NCI-H2029 (cell line): ENCODE results near the gene NRTN.
"Not testable (repeated sequence)": the region's sequence is repeated elsewhere in the genome, so short reads cannot be mapped to it uniquely, and the experiment has no call there.

ENCODE experiments used
- DNase-seq: peaks from one replicate; lab custom pipeline; 2025; lab: John Stamatoyannopoulos, UW

The NRTN gene

DNA sequence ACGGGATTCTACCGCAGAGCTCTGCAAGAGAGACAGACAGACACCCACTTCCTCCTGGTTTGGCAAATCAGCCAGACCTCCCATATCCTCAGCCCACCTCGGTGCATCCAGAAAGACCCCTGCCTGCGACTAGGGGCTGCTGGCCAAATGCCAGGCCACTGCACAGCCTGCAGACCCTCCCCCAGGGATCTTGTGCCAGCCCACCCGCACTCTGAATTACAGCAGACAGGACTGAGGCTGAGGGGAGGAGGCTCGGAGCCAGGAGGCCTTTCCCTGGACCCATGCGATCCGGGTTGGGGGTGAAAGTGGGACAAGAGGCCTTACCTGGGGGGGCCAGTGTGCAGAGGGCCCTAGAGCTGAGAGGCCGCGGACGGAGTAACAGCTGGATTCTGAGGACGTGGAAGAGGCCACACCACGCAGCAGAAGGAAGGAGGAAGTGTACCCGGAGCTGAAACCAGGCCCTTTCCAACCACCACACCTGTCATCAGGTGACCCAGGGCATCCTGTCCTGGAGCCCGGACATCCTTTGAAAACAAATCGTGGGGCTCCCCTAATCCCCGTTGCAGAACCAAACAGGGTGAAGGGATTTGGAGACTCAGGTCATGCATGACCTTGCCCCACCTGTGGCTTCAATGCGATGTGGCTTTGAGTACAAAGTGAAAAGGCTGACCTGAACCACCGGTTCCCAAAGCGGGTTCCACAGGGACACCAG, 33.6 kb downstream of the NRTN start:
- no peak for DNase-seq

GRCh38 chr19:5839065-5840017, 34.5 kb downstream of the NRTN start, which contains the start of gene FUT6:
Gene FUT6, minus strand, starts transcription at chr19:5839702. Its CDS starts 7,135 bp downstream, at chr19:5832567.
- DNase-seq, result no peak

DNA sequence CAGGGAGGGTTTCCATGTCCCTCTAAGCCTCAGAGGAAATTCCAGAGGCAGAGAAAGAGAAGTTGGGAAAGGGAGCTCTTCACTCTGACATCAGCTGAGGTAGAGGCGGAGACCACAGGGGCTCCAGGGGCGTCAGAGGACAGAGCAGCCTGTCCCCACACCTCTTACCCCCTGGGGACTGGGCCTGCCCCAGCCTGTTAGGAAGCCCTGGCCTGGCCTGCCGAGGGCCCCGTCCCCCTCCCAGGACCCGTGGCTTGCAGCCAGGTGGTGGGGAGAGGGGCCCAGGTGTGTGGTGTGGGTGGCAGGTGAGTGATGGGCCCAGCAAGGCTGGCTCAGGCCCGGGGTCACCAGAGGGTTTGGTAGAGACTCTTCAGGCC, 36.9 kb downstream of the NRTN start:
- not testable (repeated sequence) for DNase-seq

DNA sequence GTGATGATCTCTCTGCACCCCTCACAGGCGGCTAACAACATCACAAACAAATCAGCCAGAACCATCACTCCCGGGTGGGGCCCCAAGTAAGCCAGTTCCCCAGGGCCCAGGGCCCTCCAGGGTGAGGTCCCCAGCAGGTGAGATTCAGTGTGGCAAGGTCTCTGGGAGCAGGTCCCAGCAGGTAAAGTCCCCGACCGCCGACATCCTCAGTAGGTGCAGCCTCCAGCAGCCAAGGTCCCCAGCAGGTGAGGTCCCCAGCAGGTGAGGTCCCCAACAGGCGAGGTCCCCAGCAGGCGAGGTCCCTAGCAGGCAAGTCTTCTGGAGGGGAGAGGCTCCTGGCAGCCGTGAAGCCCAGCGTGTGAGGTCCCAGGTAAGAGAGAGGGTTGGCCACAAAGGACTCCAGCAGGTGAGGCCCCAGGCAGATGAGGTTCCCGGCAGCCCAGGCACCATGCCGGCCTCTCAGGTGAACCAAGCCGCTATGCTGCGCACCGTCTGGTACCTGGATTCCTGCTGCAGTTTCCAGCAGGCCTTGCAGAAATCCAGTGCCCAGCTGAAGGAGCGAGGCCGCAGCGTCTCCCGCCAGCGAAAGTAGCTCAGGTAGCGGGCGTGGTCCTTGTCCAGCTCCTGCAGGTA, 38.5 kb downstream of the NRTN start:
- no peak for DNase-seq

DNA sequence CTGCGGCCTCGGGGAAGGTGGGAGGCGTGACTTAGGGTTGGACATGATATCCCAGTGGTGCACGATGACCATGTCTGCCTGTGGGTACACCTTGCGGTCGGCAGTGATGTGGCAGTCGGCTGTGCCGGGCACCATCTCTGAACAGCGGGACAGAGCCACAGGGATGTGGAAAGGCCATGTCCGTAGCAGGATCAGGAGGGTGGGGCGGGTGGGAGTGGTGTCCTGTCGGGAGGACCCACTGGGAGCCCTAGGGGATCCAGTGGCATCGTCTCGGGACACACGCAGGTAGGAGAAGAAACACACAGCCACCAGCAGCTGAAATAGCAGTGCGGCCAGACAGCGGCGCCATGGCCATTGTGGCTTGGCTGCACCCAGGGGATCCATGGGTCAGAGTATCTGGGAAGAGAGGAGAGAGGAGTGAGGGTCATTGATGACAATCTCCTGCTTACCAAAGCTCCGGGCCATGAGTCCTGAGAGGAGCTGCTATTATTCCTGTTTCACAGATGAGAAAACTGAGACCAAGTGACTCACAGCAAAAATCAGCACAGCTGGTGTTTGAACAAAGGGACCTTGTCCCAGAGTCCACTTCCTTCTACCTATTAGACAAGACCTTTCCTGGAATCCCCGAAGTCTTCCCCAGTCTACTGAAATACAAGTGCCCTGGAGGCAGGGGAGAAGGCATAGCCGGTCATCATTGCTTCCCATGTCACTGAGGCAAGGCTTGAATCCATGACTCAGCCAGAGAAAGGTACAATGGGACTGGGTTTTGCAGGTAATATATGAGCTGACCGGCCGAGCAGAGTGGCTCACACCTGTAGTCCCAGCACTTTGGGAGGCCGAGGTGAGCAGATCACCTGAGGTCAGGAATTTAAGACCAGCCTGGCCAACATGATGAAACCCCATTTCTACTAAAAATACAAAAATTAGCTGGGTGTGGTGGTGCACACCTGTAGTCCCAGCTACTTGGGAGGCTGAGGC, 39.9 kb downstream of the NRTN start:
- DNase-seq, result no peak

DNA sequence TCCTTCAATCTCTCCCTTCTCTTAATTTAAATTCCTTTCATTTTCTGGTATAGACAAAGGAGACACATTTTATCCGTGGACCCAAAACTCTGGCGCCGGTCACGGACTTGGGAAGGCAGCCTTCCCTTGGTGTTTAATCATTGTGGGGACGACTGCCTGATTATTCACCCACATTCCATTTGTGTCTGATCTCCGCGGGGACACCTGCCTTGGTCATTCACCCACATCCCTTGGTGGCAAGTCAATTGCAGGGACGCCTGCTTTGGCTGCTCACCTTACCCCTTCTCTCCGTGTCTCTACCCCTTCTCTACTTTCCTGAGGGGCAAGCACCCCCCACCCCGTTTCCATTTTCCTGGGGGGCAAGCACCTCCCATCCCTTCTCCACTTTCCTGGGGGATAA, 43.0 kb downstream of the NRTN start:
- DNase-seq, result not testable (repeated sequence)

DNA sequence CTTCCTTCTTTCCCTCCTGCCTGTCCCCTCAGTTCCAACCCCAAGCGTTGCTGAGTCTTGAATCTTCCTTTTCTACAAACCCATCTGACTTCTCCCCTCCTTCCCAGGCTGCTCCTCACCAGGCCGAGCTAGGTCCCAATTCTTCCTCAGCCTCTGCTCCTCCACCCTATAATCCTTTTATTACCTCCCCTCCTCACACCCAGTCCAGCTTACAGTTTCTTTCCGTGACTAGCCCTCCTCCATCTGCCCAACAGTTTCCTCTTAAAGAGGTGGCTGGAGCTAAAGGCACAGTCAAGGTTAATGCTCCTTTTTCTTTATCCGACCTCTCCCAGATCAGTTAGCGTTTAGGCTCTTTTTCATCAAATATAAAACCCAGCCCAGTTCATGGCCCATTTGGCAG, 43.8 kb downstream of the NRTN start:
- not testable (repeated sequence) for DNase-seq

- DNase-seq, result no peak
Observed at GRCh38 chr19:5850189-5850588, 45.3 kb downstream of the NRTN start.

DNA sequence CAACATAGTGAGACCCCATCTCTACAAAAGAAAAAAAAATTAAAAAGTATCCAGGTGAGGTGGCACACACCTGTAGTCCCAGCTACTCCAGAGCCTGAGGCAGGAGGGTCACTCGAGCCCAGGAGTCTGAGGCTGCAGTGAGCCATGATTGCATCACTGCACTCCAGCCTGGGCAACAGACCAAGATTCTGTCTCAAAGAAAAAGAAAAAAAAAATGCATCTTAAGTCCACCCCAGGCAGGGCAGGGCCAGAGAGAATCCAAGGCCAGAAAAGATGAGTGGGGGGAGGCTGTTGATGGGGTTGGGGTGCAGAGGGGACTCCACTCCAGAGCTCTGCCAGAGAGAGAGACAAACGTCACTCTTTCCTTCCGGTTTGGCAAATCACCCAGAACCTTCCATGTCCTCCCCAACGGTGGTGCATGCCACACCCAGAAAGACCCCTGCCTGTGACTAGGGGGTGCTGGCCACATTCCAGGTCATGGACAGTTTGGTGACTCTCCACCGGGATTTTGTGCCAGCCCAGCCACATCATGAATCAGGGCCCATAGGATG, 46.0 kb downstream of the NRTN start:
- DNase-seq, result peak; percentile 71

DNA sequence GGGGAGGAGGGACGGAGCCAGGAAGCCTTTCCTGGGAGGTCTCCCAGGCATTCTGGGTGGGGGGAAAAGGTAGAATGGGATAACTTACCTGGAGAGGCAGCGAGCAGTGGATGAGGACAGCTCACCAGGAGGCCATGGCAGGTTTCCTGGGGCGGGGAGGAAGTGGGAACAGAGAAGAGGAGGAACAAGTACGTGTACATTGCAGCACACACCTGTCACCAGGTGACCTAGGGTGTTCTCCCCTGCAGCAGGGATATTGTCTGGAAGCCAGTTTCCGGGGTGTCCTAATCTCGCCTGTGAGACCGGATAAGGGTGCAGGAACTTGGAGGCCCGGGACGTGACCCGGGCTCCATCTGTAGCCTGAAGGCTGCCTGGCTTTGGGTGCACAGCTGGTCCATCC, 46.4 kb downstream of the NRTN start, which contains the start of gene FUT3:
Gene FUT3 (minus strand): TSS at position 148 of the 400 bp plus-strand sequence.
- DNase-seq, result peak; percentile 71

DNA sequence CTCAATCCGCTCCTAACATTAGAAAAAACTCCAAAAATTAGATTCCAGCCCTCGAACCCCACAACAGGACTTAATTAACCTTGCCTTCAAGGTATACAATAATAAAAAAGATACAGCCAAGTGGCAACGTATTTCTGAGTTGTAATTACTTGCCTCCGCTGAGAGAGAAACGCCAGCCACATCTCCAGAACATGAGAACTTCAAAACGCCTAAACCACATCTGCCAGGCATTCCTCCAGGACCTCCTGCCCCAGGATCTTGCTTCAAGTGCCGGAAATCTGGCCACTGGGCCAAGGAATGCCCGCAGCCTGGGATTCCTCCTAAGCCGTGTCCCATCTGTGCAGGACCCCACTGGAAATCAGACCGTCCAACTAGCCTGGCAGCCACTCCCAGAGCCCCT, 49.3 kb downstream of the NRTN start:
- DNase-seq, result not testable (repeated sequence)

GRCh38 chr19:5855151-5855550, 50.3 kb downstream of the NRTN start:
- not testable (repeated sequence) for DNase-seq

DNA sequence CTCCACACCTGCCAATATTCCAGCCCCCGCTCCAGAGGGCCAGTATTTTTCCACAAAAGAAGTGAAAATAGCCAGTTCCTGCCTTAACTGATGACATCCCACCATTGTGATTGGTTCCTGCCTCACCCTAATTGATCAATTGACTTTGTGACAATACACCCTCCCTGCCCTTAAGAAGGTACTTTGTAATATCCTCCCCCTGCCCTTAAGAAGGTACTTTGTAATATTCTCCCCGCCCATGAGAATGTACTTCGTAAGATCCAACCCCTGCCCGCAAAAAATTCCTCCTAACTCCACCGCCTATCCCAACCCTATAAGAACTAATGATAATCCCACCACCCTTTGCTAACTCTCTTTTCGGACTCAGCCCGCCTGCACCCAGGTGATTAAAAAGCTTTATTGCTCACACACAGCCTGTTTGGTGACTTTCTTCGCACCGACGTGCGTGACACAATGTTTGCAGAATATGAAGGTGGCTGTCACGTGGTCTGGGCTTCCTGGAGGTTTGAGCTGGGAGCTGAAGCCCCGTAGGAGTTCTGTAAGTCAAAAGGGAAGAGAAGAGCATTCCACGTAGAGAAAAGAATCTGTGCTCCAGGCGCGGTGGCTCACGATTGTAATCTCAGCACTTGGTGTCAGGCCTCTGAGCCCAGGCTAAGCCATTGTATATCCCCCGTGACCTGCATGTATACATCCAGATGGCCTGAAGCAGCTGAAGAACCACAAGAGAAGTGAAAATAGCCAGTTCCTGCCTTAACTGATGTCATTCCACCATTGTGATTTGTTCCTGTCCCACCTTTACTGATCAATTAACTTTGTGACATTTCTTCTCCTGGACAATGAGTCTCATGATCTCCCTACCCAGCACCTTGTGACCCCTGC, 52.6 kb downstream of the NRTN start:
- DNase-seq, result no peak

GRCh38 chr19:5863030-5863665, 58.3 kb downstream of the NRTN start:
- DNase-seq, result no peak

GRCh38 chr19:5864013-5864720, 59.3 kb downstream of the NRTN start:
- DNase-seq, result no peak

DNA sequence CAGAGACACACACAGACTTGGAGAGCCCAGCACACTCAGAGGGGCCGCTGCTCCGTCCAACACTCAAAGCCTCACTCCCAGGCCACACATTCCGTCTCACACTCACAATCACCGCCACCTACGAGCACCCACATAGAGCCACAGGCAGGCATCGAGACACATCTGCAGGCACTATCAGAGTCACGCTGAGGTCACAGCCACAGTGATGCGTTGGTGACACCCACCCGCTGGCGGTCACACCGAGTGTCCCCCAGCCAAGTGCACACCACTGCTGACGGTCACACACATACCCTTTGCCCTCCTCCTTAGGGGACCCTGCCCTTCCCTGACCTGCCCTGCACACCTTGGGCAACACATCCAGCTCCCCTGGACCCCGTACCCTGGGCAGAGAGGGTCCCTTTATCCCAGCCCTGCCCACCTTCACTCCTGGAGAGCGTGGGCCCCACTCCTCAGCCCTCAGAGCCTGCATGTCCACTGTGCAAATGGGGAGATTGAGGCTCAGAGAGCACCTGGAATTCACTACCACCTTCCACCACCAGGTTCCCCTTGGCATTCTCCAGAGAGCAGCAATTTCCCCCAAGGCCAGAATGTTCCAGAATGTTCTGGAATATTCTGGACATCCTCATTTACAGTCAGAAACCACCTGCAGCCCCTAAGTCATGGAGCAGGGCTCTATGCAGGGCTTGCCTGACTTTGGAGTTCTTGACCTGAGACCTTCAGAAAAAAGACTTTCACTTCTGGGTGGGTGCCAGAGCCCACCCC, 60.0 kb downstream of the NRTN start:
- no peak for DNase-seq

- DNase-seq, result no peak
Observed at GRCh38 chr19:5865772-5866171, 60.9 kb downstream of the NRTN start.
